SK-N-SH (cell line): ENCODE results near the gene KNOP1. TPM values are rescaled to one million over a fixed set of nuclear protein-coding genes. Genes with fewer than 3 reads are reported as not detected.

Experiments
- CTCF ChIA-PET: fragments of 300-600, 350-600 bp; formaldehyde crosslinking; extraction: SDS; loops from one replicate; lab custom pipeline; 2021; lab: Yijun Ruan, JAX
- POLR2A ChIA-PET: fragments of 350-600 bp; sonication (Branson Sonifier 250); formaldehyde crosslinking; extraction: SDS; loops from one replicate; lab custom pipeline; 2020; ENCODE audit warnings: antibody characterized with exemption, inconsistent platforms; lab: Yijun Ruan, JAX
- DNase-seq: peaks from one replicate; pipeline ENCODE4 v3.0.0; 2012
- H2AFZ ChIP-seq: fragments of 200-600 bp; sonication (generic); 2 replicates; pipeline ENCODE4 v1.8.1; 2016; ENCODE audit warnings: antibody characterized with exemption, mild to moderate bottlenecking, low read depth
- H3F3A ChIP-seq: fragments of 200-600 bp; sonication (generic); replicated peaks from 2 replicates; pipeline ENCODE3; 2016; ENCODE audit warnings: antibody characterized with exemption, mild to moderate bottlenecking; ENCODE audit not compliant: insufficient read depth
- H3K27ac ChIP-seq, 2 experiments: fragments of 200-500 bp in 1 of 2; fragments of 200-600 bp in 1 of 2; sonication (Bioruptor generic) in 1 of 2; sonication (generic), shearing (Covaris generic) in 1 of 2; 2 replicates each; pipeline versions ENCODE4 v1.5.1 to v1.6.1; 2014 to 2016; ENCODE audit warnings: low read depth in 2 of 2, inconsistent platforms in 1 of 2, low read length in 1 of 2, mild to moderate bottlenecking in 1 of 2, mixed read lengths in 1 of 2
- H3K27me3 ChIP-seq: fragments of 200-600 bp; sonication (generic), shearing (Covaris generic); 2 replicates; pipeline ENCODE4 v1.6.1; 2016; ENCODE audit warnings: mixed run types; ENCODE audit not compliant: insufficient read depth
- H3K36me3 ChIP-seq, 2 experiments: fragments of 200-500 bp in 1 of 2; fragments of 200-600 bp in 1 of 2; sonication (Bioruptor generic) in 1 of 2; sonication (generic) in 1 of 2; replicated peaks in 1 of 2; 2 replicates each; pipeline versions ENCODE3 to v1.5.1; 2014 to 2016; ENCODE audit warnings: low read length in 1 of 2, mild to moderate bottlenecking in 1 of 2; ENCODE audit not compliant: insufficient read depth in 2 of 2, control insufficient read depth in 1 of 2
- H3K4me1 ChIP-seq, 2 experiments: fragments of 200-500 bp in 1 of 2; fragments of 200-600 bp in 1 of 2; sonication (Bioruptor generic) in 1 of 2; sonication (generic), shearing (Covaris generic) in 1 of 2; 2 replicates each; pipeline versions ENCODE4 v1.5.1 to v1.6.1; 2014 to 2016; ENCODE audit warnings: low read depth in 1 of 2, low read length in 1 of 2, mixed run types in 1 of 2; ENCODE audit not compliant: insufficient read depth in 2 of 2, control insufficient read depth in 1 of 2
- H3K4me2 ChIP-seq: fragments of 200-600 bp; sonication (generic), shearing (Covaris generic); 2 replicates; pipeline ENCODE4 v1.6.1; 2017; ENCODE audit warnings: mixed run types
- H3K4me3 ChIP-seq, 2 experiments: fragments of 200-500 bp in 1 of 2; fragments of 200-600 bp in 1 of 2; sonication (Bioruptor generic) in 1 of 2; sonication (generic), shearing (Covaris generic) in 1 of 2; 2 replicates each; pipeline versions ENCODE4 v1.5.1 to v1.8.1; 2014 to 2016; ENCODE audit warnings: low read depth in 2 of 2, inconsistent platforms in 1 of 2, low read length in 1 of 2, mild to moderate bottlenecking in 1 of 2, mixed read lengths in 1 of 2, moderate library complexity in 1 of 2
- H3K79me2 ChIP-seq: fragments of 200-600 bp; sonication (generic); 2 replicates; pipeline ENCODE4 v1.8.1; 2017; ENCODE audit warnings: mild to moderate bottlenecking; ENCODE audit not compliant: insufficient read depth
- H3K9ac ChIP-seq: fragments of 200-600 bp; sonication (generic); 2 replicates; pipeline ENCODE4 v1.6.1; 2017; ENCODE audit warnings: mixed run types
- H3K9me2 ChIP-seq: fragments of 200-600 bp; sonication (generic); 2 replicates; pipeline ENCODE4 v1.6.1; 2017; ENCODE audit warnings: mixed run types
- H3K9me3 ChIP-seq: fragments of 200-600 bp; sonication (generic); 2 replicates; pipeline ENCODE4 v1.6.1; 2017; ENCODE audit warnings: mixed run types, mild to moderate bottlenecking, moderate library complexity
- H4K20me1 ChIP-seq: fragments of 200-600 bp; sonication (generic); 2 replicates; pipeline ENCODE4 v1.6.1; 2017; ENCODE audit warnings: mild to moderate bottlenecking, mixed run types; ENCODE audit not compliant: insufficient read depth
- CHD2 ChIP-seq: fragments of 150-350 bp; IDR thresholded peaks from 2 replicates; pipeline ENCODE4 v1.6.1; 2018; ENCODE audit warnings: low read length; ENCODE audit not compliant: partially characterized antibody
- ELF1 ChIP-seq: IDR thresholded peaks from 2 replicates; pipeline ENCODE4 v1.4.0; 2012
- FOSL2 ChIP-seq: IDR thresholded peaks from 2 replicates; pipeline ENCODE4 v1.4.0; 2012; ENCODE audit warnings: low read depth, mild to moderate bottlenecking, moderate library complexity, borderline replicate concordance
- FOXJ3 ChIP-seq: sonication (generic); formaldehyde crosslinking; IDR thresholded peaks from 2 replicates; pipeline ENCODE4 v1.5.1; 2020; ENCODE audit warnings: mild to moderate bottlenecking, missing genetic modification reagents
- FOXM1 ChIP-seq: IDR thresholded peaks from 2 replicates; pipeline ENCODE4 v1.4.0; 2012; ENCODE audit warnings: low read depth, mild to moderate bottlenecking
- GABPA ChIP-seq: IDR thresholded peaks from 2 replicates; pipeline ENCODE4 v1.4.0; 2012; ENCODE audit warnings: low read depth, mild to moderate bottlenecking
- GATA2 ChIP-seq: sonication (generic); formaldehyde crosslinking; IDR thresholded peaks from 2 replicates; pipeline ENCODE4 v1.5.0; 2020; ENCODE audit warnings: mild to moderate bottlenecking, missing genetic modification reagents
- JUND ChIP-seq: IDR thresholded peaks from 2 replicates; pipeline ENCODE4 v1.4.0; 2012
- NFIC ChIP-seq: IDR thresholded peaks from 2 replicates; pipeline ENCODE4 v1.4.0; 2012; ENCODE audit warnings: borderline replicate concordance
- NRF1 ChIP-seq: IDR thresholded peaks from 2 replicates; pipeline ENCODE4 v1.6.1; 2012; ENCODE audit warnings: low read depth, mild to moderate bottlenecking, low read length
- POLR2AphosphoS5 ChIP-seq: IDR thresholded peaks from 2 replicates; pipeline ENCODE4 v1.6.1; 2012; ENCODE audit warnings: low read depth, low read length
- RAD21 ChIP-seq: IDR thresholded peaks from 2 replicates; pipeline ENCODE4 v1.6.1; 2012; ENCODE audit warnings: mild to moderate bottlenecking, low read length
- RCOR1 ChIP-seq: fragments of 150-350 bp; IDR thresholded peaks from 2 replicates; pipeline ENCODE4 v1.6.1; 2017; ENCODE audit warnings: antibody characterized with exemption, low read length
- RXRA ChIP-seq: IDR thresholded peaks from 2 replicates; pipeline ENCODE4 v1.4.0; 2012; ENCODE audit warnings: low read depth, mild to moderate bottlenecking, borderline replicate concordance
- SIN3A ChIP-seq: IDR thresholded peaks from 2 replicates; pipeline ENCODE4 v1.6.1; 2012; ENCODE audit warnings: low read depth, mild to moderate bottlenecking, low read length, moderate library complexity, borderline replicate concordance
- SMC3 ChIP-seq: IDR thresholded peaks from 2 replicates; pipeline ENCODE4 v1.6.1; 2012; ENCODE audit warnings: low read depth, low read length, improper control_type of control experiment
- TCF12 ChIP-seq: IDR thresholded peaks from 2 replicates; pipeline ENCODE4 v1.4.0; 2012
- TEAD4 ChIP-seq: IDR thresholded peaks from 2 replicates; pipeline ENCODE4 v1.4.0; 2012; ENCODE audit warnings: mild to moderate bottlenecking, borderline replicate concordance; ENCODE audit not compliant: insufficient read depth
- YY1 ChIP-seq: IDR thresholded peaks from 2 replicates; pipeline ENCODE4 v1.4.0; 2012; ENCODE audit warnings: low read depth, mild to moderate bottlenecking
- WGBS: methylation state at CpG from one replicate; pipeline ENCODE4 v1.1.6; 2017; ENCODE audit warnings: low lambda C conversion rate; 5-methylcytosine and 5-hydroxymethylcytosine counted together
- polyA plus RNA-seq, 3 experiments: library from polyadenylated mRNA; depleted of rRNA; stranded (reverse); fragments of >200 nt; gene quantifications; 2 replicates each; pipeline ENCODE4 v1.2.3, GENCODE V29; 2012
- TF ChIP-seq, protein P1 (sequence below): fragments of 150-350 bp; IDR thresholded peaks from 2 replicates; pipeline ENCODE4 v1.6.1; 2016; ENCODE audit warnings: mild to moderate bottlenecking, low read depth, low read length
- TF ChIP-seq, protein P2 (sequence below): IDR thresholded peaks from 2 replicates; pipeline ENCODE4 v1.6.1; 2012; ENCODE audit warnings: mild to moderate bottlenecking, low read depth, low read length, moderate library complexity

The KNOP1 gene
- polyA plus RNA-seq, 1 of the 3 experiments (the other 2 are of a cell fraction), result 13.2 TPM

DNA sequence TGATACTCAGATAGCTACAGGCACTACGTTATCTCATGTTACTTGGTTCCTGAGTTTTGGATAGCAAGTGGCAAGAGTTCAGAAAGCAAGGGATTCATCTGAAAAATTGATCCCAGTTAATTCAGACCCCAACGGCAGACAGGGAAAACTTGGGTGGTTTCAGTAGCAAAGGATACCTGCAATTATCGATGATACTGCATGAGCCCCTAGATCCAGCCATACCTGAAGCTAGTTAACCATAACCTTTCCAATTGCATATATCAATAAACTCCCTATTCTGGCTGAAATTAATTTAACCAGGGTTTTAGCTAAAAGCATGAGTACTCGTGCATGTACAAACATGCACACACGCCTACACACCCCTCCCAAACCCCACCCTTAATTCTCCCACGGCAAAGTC is 4.3 kb downstream of the KNOP1 start:
- Histone ChIP-seq H3K4me2 (no peak overlapping the region), H3K27me3 (no peaks in the 10 kb centered on the region), H3F3A (no peaks in the 10 kb centered on the region), H3K9ac (no peak overlapping the region), H3K4me3 (no peak overlapping the region), H3K27ac (no peak overlapping the region), H3K4me1 (peaks cover 0 to 10% of the 10 kb centered on the region in 2 experiments; a peak in 1 of 4 replicates), H3K36me3 (peaks cover 19 to 60% of the 10 kb centered on the region in 2 experiments), H3K79me2 (peaks cover 80% of the 10 kb centered on the region), H4K20me1 (peaks cover 30% of the 10 kb centered on the region), H3K9me2 (no peaks in the 10 kb centered on the region), H3K9me3 (no peaks in the 10 kb centered on the region)
- 85% methylated on average over 6 of the region's 6 CpGs for WGBS
- TF ChIP-seq RAD21, result no peak
- no peak for TF ChIP-seq NRF1
- no peak for TF ChIP-seq GABPA
- TF ChIP-seq, protein P1, sequence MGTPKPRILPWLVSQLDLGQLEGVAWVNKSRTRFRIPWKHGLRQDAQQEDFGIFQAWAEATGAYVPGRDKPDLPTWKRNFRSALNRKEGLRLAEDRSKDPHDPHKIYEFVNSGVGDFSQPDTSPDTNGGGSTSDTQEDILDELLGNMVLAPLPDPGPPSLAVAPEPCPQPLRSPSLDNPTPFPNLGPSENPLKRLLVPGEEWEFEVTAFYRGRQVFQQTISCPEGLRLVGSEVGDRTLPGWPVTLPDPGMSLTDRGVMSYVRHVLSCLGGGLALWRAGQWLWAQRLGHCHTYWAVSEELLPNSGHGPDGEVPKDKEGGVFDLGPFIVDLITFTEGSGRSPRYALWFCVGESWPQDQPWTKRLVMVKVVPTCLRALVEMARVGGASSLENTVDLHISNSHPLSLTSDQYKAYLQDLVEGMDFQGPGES, result no peak
- no peak for TF ChIP-seq FOXM1
- no peak for TF ChIP-seq RXRA
- TF ChIP-seq POLR2AphosphoS5, result no peak
- TF ChIP-seq TEAD4, result no peak
- TF ChIP-seq SMC3, result no peak
- no peak for TF ChIP-seq SIN3A
- no peak for TF ChIP-seq GATA2 (CRISPR knock-in tag)
- TF ChIP-seq, all 33 proteins: peak for 0
- no peak for DNase-seq
- ChIA-PET POLR2A (interaction anchor here (0.6 to 1.3 kb wide), 2 partner anchors 9 to 184 kb away, joined by 3 read pairs; no protein-coding TSS in a partner anchor), CTCF (interaction anchor here (1.1 kb wide), 1 partner anchor 173 kb away, joined by 5 read pairs; no protein-coding TSS in a partner anchor)
- H2AFZ ChIP-seq, result no peak overlapping the region

DNA sequence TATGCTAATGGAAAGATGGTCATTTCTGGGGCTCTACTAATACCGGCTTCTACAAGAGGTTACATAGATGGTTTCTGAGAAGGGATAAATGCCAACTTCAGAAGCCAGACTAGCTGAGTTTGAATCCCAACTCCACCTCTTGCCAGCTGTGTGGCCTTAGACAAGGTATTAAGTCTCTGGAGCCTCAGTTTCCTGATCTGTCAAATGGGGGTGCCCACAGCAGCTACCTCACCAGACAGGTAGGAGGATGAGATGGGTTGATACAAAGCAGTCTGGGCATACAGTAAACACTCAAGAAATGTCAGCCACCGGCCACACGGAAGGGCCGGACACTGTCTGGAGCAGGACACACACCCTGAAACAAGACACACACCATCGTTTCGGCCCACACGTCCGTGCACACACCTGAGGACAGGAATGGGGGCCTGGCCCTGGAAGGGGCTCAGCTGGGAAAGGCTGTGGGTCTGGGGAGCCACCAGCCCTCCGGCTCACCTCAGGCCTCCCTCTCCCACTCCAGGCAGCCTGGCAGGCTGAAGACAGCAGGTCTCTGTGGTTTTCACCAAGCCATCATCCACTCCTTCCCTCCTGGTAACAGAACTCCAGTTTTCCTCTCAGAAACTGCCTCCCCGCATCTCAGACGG is 5.5 kb downstream of the KNOP1 start:
- Histone ChIP-seq H3K9me3 (no peaks in the 10 kb centered on the region), H3K36me3 (peaks cover 19 to 66% of the 10 kb centered on the region in 2 experiments), H3K9me2 (no peaks in the 10 kb centered on the region), H3K4me1 (peaks cover 0 to 10% of the 10 kb centered on the region in 2 experiments; a peak in 1 of 4 replicates)
- no peak for TF ChIP-seq FOSL2
- TF ChIP-seq FOXJ3 (CRISPR knock-in tag), result no peak
- no peak for TF ChIP-seq RXRA
- TF ChIP-seq, protein P2, sequence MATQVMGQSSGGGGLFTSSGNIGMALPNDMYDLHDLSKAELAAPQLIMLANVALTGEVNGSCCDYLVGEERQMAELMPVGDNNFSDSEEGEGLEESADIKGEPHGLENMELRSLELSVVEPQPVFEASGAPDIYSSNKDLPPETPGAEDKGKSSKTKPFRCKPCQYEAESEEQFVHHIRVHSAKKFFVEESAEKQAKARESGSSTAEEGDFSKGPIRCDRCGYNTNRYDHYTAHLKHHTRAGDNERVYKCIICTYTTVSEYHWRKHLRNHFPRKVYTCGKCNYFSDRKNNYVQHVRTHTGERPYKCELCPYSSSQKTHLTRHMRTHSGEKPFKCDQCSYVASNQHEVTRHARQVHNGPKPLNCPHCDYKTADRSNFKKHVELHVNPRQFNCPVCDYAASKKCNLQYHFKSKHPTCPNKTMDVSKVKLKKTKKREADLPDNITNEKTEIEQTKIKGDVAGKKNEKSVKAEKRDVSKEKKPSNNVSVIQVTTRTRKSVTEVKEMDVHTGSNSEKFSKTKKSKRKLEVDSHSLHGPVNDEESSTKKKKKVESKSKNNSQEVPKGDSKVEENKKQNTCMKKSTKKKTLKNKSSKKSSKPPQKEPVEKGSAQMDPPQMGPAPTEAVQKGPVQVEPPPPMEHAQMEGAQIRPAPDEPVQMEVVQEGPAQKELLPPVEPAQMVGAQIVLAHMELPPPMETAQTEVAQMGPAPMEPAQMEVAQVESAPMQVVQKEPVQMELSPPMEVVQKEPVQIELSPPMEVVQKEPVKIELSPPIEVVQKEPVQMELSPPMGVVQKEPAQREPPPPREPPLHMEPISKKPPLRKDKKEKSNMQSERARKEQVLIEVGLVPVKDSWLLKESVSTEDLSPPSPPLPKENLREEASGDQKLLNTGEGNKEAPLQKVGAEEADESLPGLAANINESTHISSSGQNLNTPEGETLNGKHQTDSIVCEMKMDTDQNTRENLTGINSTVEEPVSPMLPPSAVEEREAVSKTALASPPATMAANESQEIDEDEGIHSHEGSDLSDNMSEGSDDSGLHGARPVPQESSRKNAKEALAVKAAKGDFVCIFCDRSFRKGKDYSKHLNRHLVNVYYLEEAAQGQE, result no peak
- TF ChIP-seq GABPA, result no peak
- no peak for TF ChIP-seq RAD21
- no peak for TF ChIP-seq YY1
- no peak for TF ChIP-seq NFIC
- no peak for TF ChIP-seq JUND
- no peak for TF ChIP-seq TCF12
- TF ChIP-seq CHD2, result no peak
- no peak for TF ChIP-seq GATA2 (CRISPR knock-in tag)
- no peak for TF ChIP-seq ELF1
- no peak for TF ChIP-seq RCOR1
- no peak for TF ChIP-seq SMC3
- no peak for TF ChIP-seq TEAD4
- no peak for TF ChIP-seq POLR2AphosphoS5
- TF ChIP-seq, protein P1, result no peak
- TF ChIP-seq FOXM1, result no peak
- no peak for TF ChIP-seq SIN3A
- TF ChIP-seq, all 33 proteins: peak for 0
- no peak overlapping the region for H3K9ac ChIP-seq
- no peak overlapping the region for H2AFZ ChIP-seq
- DNase-seq, result no peak
- peaks cover 75% of the 10 kb centered on the region for H3K79me2 ChIP-seq
- no peak overlapping the region for H3K27ac ChIP-seq
- no peak overlapping the region for H3K4me3 ChIP-seq
- WGBS, result 95% methylated on average over 9 of the region's 11 CpGs
- H3F3A ChIP-seq, result no peaks in the 10 kb centered on the region
- no peaks in the 10 kb centered on the region for H3K27me3 ChIP-seq
- H4K20me1 ChIP-seq, result peaks cover 34% of the 10 kb centered on the region
- ChIA-PET CTCF (interaction anchor here (1.1 kb wide), 1 partner anchor 174 kb away, joined by 5 read pairs; no protein-coding TSS in a partner anchor), POLR2A (interaction anchor here (1.1 to 1.3 kb wide), 2 partner anchors 8 to 41 kb away, joined by 3 to 5 read pairs; no protein-coding TSS in a partner anchor)
- no peak overlapping the region for H3K4me2 ChIP-seq
